ENCODE data around the gene GALNT17. TPM values are rescaled to one million over a fixed set of nuclear protein-coding genes. Genes with fewer than 3 reads are reported as not detected.
A peak's percentile ranks its signal among the peaks of the same experiment; 100 is the strongest.

The GALNT17 gene
- total RNA-seq, 6 donors from 2014 or later, result 5.3 to 26.2 (median 10.1) TPM

DNA sequence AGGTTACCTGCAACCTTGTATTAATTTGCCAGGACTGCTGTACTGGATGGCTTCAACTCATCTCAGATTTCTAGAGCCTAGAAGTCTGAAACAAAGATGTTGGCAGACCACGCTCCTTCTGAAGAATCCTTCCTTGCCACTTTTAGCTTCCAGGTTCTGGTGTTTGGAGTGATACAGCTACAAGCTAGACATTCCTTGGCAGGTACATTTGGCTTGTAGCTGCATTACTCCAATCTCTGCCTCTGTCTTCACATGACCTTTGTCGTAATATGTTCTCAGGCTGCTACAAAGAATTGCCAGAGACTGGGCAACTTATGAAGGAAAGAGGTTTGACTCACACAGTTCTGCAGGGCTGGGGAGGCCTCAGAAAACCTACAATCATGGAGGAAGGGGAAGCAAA is 146.3 kb downstream of the GALNT17 start:
- no peak overlapping the region for H3K27ac ChIP-seq
- WGBS, 2 donors, result 86% methylated on average over 2 of the region's 2 CpGs

DNA sequence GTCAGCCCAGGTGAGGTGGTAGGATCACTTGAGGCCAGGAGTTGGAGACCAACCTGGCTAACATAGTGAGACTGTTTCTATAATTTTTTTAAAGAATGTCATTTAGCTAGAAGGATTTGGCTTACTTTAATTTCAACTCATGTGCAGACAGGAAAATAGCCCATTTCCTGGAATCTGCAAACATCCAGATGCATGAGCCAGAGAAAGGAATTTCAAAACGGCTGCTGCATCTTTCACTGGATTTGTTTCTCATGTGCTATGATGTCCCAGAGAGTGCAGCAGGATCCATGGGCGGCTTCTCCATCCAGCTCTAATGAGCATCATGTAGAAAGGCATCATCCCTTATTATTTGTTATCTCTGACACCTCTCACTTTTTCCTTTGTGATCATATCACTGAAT is 149.3 kb downstream of the GALNT17 start:
- no peak overlapping the region for H3K4me3 ChIP-seq
- no peaks in the 10 kb centered on the region for H3K27me3 ChIP-seq
- no peak for DNase-seq
- H3K9me3 ChIP-seq, result no peaks in the 10 kb centered on the region
- TF ChIP-seq, protein P1, sequence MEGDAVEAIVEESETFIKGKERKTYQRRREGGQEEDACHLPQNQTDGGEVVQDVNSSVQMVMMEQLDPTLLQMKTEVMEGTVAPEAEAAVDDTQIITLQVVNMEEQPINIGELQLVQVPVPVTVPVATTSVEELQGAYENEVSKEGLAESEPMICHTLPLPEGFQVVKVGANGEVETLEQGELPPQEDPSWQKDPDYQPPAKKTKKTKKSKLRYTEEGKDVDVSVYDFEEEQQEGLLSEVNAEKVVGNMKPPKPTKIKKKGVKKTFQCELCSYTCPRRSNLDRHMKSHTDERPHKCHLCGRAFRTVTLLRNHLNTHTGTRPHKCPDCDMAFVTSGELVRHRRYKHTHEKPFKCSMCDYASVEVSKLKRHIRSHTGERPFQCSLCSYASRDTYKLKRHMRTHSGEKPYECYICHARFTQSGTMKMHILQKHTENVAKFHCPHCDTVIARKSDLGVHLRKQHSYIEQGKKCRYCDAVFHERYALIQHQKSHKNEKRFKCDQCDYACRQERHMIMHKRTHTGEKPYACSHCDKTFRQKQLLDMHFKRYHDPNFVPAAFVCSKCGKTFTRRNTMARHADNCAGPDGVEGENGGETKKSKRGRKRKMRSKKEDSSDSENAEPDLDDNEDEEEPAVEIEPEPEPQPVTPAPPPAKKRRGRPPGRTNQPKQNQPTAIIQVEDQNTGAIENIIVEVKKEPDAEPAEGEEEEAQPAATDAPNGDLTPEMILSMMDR (IDR thresholded peaks at IDR 0.05), result no peak
- TF ChIP-seq POLR2AphosphoS5 (IDR thresholded peaks at IDR 0.05) (no peak), EP300 (IDR thresholded peaks at IDR 0.05) (no peak), POLR2A (IDR thresholded peaks at IDR 0.05) (no peak)
- 49 to 56% methylated on average over 2 of the region's 2 CpGs for WGBS, 2 donors
- ATAC-seq (ENCODE audit: low FRiP score in 2 of 2), result no peak
- H3K27ac ChIP-seq, result no peak overlapping the region
- no peaks in the 10 kb centered on the region for H3K4me1 ChIP-seq
- no peaks in the 10 kb centered on the region for H3K36me3 ChIP-seq

More for the DNA sequence above, 146.3 kb downstream of the GALNT17 start:
- H3K4me1 ChIP-seq, result no peaks in the 10 kb centered on the region
- TF ChIP-seq POLR2AphosphoS5 (IDR thresholded peaks at IDR 0.05) (no peak), POLR2A (IDR thresholded peaks at IDR 0.05) (no peak), EP300 (IDR thresholded peaks at IDR 0.05) (no peak)
- TF ChIP-seq, protein P1 (IDR thresholded peaks at IDR 0.05), result no peak
- H3K36me3 ChIP-seq, result no peaks in the 10 kb centered on the region
- no peaks in the 10 kb centered on the region for H3K9me3 ChIP-seq
- ATAC-seq (ENCODE audit: low FRiP score in 2 of 2), result no peak
- H3K27me3 ChIP-seq, result no peaks in the 10 kb centered on the region
- H3K4me3 ChIP-seq, result no peak overlapping the region
- no peak for DNase-seq

DNA sequence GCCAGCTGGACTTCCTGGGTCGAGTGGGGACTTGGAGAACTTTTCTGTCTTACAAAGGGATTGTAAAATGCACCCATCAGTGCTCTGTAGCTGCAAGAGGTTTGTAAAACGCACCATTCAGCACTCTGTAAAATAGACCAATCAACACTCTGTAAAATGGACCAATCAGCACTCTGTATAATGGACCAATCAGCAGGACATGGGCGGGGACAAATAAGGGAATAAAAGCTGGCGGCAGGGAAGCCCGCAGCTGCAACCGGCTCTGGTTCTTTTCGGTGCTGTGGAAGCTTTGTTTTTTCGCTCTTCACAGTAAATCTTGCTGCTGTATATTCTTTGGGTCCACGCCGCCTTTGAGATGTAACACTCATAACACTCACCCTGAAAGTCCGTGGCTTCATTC is 151.9 kb downstream of the GALNT17 start:
- no peaks in the 10 kb centered on the region for H3K27me3 ChIP-seq
- DNase-seq, result no peak
- no peak overlapping the region for H3K4me3 ChIP-seq
- no peaks in the 10 kb centered on the region for H3K9me3 ChIP-seq
- no peaks in the 10 kb centered on the region for H3K4me1 ChIP-seq
- no peaks in the 10 kb centered on the region for H3K36me3 ChIP-seq
- no peak overlapping the region for H3K27ac ChIP-seq
- TF ChIP-seq, protein P1 (IDR thresholded peaks at IDR 0.05), result no peak
- no peak for TF ChIP-seq EP300 (IDR thresholded peaks at IDR 0.05)
- no peak for TF ChIP-seq POLR2AphosphoS5 (IDR thresholded peaks at IDR 0.05)
- TF ChIP-seq POLR2A (IDR thresholded peaks at IDR 0.05), result no peak
- ATAC-seq (ENCODE audit: low FRiP score in 2 of 2), result no peak
- WGBS, 2 donors, result 78 to 79% methylated on average over 11 of the region's 11 CpGs

DNA sequence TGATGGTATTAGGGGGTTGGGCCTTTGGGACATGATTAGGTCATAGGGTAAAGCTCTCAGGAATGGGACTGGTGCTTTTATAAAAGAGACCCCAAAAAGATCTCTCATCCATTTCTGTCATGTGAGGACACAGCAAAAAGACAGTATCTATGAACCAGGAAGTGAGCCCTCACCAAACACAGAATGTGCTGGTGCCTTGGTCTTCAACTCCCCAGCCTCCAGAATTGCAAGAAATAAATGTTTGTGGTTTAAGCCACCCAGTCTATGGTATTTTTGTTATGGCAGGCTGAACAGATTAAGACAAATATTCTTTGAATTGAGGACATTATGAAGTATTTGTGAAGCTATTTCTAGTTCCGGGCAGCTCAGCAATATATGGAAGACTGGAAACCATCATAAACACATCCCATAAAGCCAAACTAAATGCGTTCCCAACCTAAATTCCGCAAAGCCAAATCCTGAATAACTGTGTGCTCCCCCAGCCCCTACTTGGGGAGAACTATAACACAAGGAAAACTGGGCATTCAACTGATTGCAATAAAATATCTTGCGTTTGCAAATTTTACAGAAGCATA is 153.7 kb downstream of the GALNT17 start:
- 85 to 87% methylated on average over 4 of the region's 4 CpGs for WGBS, 2 donors
- no peaks in the 10 kb centered on the region for H3K9me3 ChIP-seq
- no peaks in the 10 kb centered on the region for H3K36me3 ChIP-seq
- no peaks in the 10 kb centered on the region for H3K27me3 ChIP-seq
- no peak overlapping the region for H3K4me3 ChIP-seq
- H3K4me1 ChIP-seq, result no peaks in the 10 kb centered on the region
- no peak for TF ChIP-seq EP300 (IDR thresholded peaks at IDR 0.05)
- TF ChIP-seq POLR2A (IDR thresholded peaks at IDR 0.05), result no peak
- no peak for TF ChIP-seq POLR2AphosphoS5 (IDR thresholded peaks at IDR 0.05)
- TF ChIP-seq, protein P1 (IDR thresholded peaks at IDR 0.05), result no peak
- ATAC-seq (ENCODE audit: low FRiP score in 2 of 2) (no peak), DNase-seq (no peak)
- no peak overlapping the region for H3K27ac ChIP-seq

DNA sequence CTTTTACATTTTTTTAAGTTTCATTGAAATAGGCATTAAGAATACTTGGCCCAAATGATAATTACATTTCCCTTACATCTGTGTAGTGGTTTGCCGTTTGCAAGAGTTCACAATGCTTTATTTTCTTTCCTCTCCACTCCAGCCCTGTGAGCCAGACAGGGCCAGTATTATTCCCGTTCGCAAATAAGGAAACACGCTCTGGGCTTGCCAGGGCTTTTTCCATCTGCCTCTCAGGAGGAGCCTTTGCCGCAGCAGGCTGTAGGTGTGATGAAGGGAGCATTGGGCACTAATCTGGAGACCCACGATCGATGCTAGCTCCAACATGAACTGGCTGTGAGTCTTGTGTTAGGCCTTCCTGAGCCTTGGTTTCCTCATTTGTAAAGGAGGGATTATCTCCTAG is 154.4 kb downstream of the GALNT17 start:
- DNase-seq (no peak), ATAC-seq (ENCODE audit: low FRiP score in 2 of 2) (peak in 1 of 2 donors; percentile 18)
- peak overlapping the region in 1 of 4 donors; percentile 34 for H3K27ac ChIP-seq
- H3K27me3 ChIP-seq, result no peaks in the 10 kb centered on the region
- TF ChIP-seq, protein P1 (IDR thresholded peaks at IDR 0.05), result no peak
- TF ChIP-seq EP300 (IDR thresholded peaks at IDR 0.05) (no peak), POLR2A (IDR thresholded peaks at IDR 0.05) (no peak), POLR2AphosphoS5 (IDR thresholded peaks at IDR 0.05) (no peak)
- WGBS, 2 donors, result 70 to 77% methylated on average over 7 of the region's 7 CpGs
- no peaks in the 10 kb centered on the region for H3K9me3 ChIP-seq
- no peaks in the 10 kb centered on the region for H3K4me1 ChIP-seq
- H3K4me3 ChIP-seq, result no peak overlapping the region
- no peaks in the 10 kb centered on the region for H3K36me3 ChIP-seq

Data from upper lobe of left lung (tissue), 6 donors.